Gastroesophageal sphincter (tissue), 3 donors: Measurements from ENCODE around the gene HS3ST5.

Source experiments
- EP300 ChIP-seq: sonication (generic); formaldehyde crosslinking; IDR thresholded peaks from one replicate; pipeline ENCODE4 v1.6.1; 2017; ENCODE audit warnings: antibody characterized with exemption, mild to moderate bottlenecking
- POLR2A ChIP-seq, 2 donors: fragments of 450-650 bp; IDR thresholded peaks; one replicate each; pipeline ENCODE4 v1.6.1; 2017; ENCODE audit warnings: antibody characterized with exemption in 2 of 2, mild to moderate bottlenecking in 2 of 2, moderate library complexity in 1 of 2
- POLR2AphosphoS5 ChIP-seq: sonication (generic); formaldehyde crosslinking; IDR thresholded peaks from one replicate; pipeline ENCODE4 v1.6.1; 2017; ENCODE audit warnings: antibody characterized with exemption
- TF ChIP-seq, protein P1 (sequence below), 4 experiments: fragments of 200-600 bp in 2 of 4; fragments of 450-650 bp in 2 of 4; sonication (generic) in 1 of 4; IDR thresholded peaks; one replicate each; pipeline ENCODE4 v1.5.1; 2017 to 2019; ENCODE audit warnings: antibody characterized with exemption in 4 of 4, mild to moderate bottlenecking in 2 of 4, moderate library complexity in 2 of 4

DNA sequence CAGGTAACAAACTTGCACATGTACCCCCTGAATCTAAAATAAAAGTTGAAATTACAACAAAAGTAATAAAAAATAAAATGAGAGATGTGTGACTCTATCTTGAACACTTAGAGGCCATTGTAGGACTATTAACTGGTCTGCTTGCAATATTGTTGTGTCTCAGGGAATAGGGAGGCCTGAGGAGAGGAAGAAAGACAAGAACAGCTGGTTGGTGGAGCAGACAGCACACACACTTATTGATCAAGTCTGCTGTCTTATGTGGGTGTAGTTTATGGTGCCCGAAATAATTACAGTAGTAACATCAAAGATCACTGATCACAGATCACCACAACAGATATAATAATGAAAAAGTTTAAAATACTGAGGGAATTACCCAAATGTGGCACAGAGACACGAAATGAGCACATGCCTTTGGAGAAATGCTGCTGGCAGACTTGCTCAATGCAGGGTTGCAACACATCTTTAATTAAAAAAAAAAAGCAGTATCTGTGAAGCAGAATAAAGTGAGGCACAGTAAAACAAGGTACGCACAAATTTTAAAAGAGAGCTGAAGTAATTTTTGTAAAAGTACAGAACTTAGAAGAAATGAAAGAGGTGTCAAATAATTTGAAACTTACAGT, 261.8 kb downstream of the HS3ST5 start:
- TF ChIP-seq, protein P1, sequence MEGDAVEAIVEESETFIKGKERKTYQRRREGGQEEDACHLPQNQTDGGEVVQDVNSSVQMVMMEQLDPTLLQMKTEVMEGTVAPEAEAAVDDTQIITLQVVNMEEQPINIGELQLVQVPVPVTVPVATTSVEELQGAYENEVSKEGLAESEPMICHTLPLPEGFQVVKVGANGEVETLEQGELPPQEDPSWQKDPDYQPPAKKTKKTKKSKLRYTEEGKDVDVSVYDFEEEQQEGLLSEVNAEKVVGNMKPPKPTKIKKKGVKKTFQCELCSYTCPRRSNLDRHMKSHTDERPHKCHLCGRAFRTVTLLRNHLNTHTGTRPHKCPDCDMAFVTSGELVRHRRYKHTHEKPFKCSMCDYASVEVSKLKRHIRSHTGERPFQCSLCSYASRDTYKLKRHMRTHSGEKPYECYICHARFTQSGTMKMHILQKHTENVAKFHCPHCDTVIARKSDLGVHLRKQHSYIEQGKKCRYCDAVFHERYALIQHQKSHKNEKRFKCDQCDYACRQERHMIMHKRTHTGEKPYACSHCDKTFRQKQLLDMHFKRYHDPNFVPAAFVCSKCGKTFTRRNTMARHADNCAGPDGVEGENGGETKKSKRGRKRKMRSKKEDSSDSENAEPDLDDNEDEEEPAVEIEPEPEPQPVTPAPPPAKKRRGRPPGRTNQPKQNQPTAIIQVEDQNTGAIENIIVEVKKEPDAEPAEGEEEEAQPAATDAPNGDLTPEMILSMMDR (IDR thresholded peaks at IDR 0.05): no peak
- TF ChIP-seq POLR2AphosphoS5 (no peak), POLR2A (IDR thresholded peaks at IDR 0.05) (no peak), EP300 (no peak)
